HUES64 (cell line): ENCODE results near the gene PLCB4.
"Not testable (repeated sequence)": the region's sequence is repeated elsewhere in the genome, so short reads cannot be mapped to it uniquely, and the experiment has no call there.

Experiments used
- H3K27ac ChIP-seq: 2 replicates; pipeline ENCODE4 v1.7.0; 2013; ENCODE audit warnings: low read depth, low read length, inconsistent platforms
- H3K27me3 ChIP-seq: 2 replicates; pipeline ENCODE4 v1.6.1; 2013; ENCODE audit warnings: mild to moderate bottlenecking, low read length; ENCODE audit not compliant: insufficient read depth
- H3K36me3 ChIP-seq: 2 replicates; pipeline ENCODE4 v1.6.1; 2013; ENCODE audit warnings: mild to moderate bottlenecking, low read length; ENCODE audit not compliant: insufficient read depth
- H3K4me1 ChIP-seq: 2 replicates; pipeline ENCODE4 v1.6.1; 2013; ENCODE audit warnings: mild to moderate bottlenecking, low read length, moderate library complexity; ENCODE audit not compliant: insufficient read depth
- H3K4me3 ChIP-seq: 2 replicates; pipeline ENCODE4 v1.5.1; 2013; ENCODE audit warnings: mild to moderate bottlenecking, low read length, moderate library complexity
- H3K9ac ChIP-seq: 2 replicates; pipeline ENCODE4 v1.6.1; 2013; ENCODE audit warnings: mild to moderate bottlenecking, low read depth, low read length
- H3K9me3 ChIP-seq: 2 replicates; pipeline ENCODE4 v1.6.1; 2013; ENCODE audit warnings: low read depth, low read length; ENCODE audit not compliant: insufficient read depth
- WGBS: fragments of 150-250, 120-280 bp; methylation state at CpG from one replicate; pipeline ENCODE4 v1.1.7; 2013; ENCODE audit warnings: missing lambda C conversion rate; 5-methylcytosine and 5-hydroxymethylcytosine counted together

Gene PLCB4

DNA sequence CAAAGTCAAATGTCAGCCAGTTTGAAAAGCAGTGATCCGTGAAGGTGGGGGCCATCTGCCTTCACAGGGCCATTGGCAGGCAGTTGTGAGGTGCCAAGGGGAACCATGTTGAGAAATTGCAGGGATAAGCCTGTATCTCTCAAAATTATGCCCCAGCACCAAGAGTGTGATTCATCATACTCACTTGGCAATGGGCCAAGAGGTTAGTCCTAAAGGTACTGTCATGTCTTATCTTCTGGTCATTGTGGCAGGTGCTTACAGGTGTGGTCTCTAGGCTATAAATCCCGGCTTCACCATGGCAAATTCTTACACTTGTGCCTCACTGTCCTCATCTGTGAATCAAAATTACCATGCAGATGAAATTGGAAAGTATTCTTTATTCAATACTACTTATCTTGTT is 294.8 kb downstream of the PLCB4 start:
- Histone ChIP-seq H3K36me3 (peaks cover 10% of the 10 kb centered on the region; the same call in 1 of the 2 replicates), H3K9me3 (no peaks in the 10 kb centered on the region), H3K27me3 (no peaks in the 10 kb centered on the region), H3K4me3 (no peak overlapping the region), H3K4me1 (no peaks in the 10 kb centered on the region), H3K9ac (no peak overlapping the region), H3K27ac (no peak overlapping the region)
- 96% methylated on average over 2 of the region's 2 CpGs for WGBS

- H3K9ac ChIP-seq, result no peak overlapping the region
- H3K27ac ChIP-seq, result no peak overlapping the region
- peaks cover 7% of the 10 kb centered on the region; the same call in 1 of the 2 replicates for H3K36me3 ChIP-seq
- no peaks in the 10 kb centered on the region for H3K27me3 ChIP-seq
- H3K4me3 ChIP-seq, result no peak overlapping the region
- no peaks in the 10 kb centered on the region for H3K9me3 ChIP-seq
- no peaks in the 10 kb centered on the region for H3K4me1 ChIP-seq
These were observed 298.4 kb downstream of the PLCB4 start for GRCh38 chr20:9367328-9367727.

DNA sequence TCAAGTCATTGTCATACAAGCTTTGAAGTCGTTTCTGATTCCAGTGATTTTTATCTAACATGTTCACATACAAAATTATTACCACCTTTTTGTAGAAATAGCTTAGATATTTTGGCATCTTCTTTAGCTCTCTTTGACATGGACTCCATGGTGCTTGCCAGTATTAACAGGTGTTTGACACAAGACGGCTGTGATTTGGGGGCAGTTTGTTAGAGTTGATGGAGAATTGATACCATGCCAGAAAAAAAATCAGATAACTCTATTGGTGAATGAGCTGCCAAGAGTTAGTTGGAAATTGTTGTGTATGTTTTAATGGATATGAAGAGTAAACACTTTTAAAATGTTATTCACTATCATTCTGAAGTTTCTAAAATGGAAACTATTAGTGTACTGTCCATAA is 298.9 kb downstream of the PLCB4 start:
- Histone ChIP-seq H3K27me3 (no peaks in the 10 kb centered on the region), H3K36me3 (peaks cover 5% of the 10 kb centered on the region; the same call in 1 of the 2 replicates), H3K4me3 (no peak overlapping the region), H3K27ac (no peak overlapping the region), H3K9ac (no peak overlapping the region), H3K9me3 (no peaks in the 10 kb centered on the region), H3K4me1 (no peaks in the 10 kb centered on the region)
- WGBS, result 92% methylated on average over 2 of the region's 2 CpGs

- Histone ChIP-seq H3K27me3 (no peaks in the 10 kb centered on the region), H3K27ac (no peak overlapping the region), H3K9ac (no peak overlapping the region), H3K36me3 (peaks cover 2% of the 10 kb centered on the region; the same call in 1 of the 2 replicates), H3K4me3 (no peak overlapping the region), H3K4me1 (peaks cover 5% of the 10 kb centered on the region), H3K9me3 (no peaks in the 10 kb centered on the region)
- WGBS, result 95% methylated on average over 4 of the region's 4 CpGs
These were observed 300.0 kb downstream of the PLCB4 start for GRCh38 chr20:9368893-9369292.

- Histone ChIP-seq H3K27ac (no peak overlapping the region), H3K4me1 (peaks cover 12% of the 10 kb centered on the region), H3K36me3 (no peaks in the 10 kb centered on the region; the same call in 1 of the 2 replicates), H3K9me3 (no peaks in the 10 kb centered on the region), H3K27me3 (no peaks in the 10 kb centered on the region), H3K9ac (no peak overlapping the region), H3K4me3 (no peak overlapping the region)
- 96% methylated on average over 4 of the region's 4 CpGs for WGBS
These were observed 300.7 kb downstream of the PLCB4 start for GRCh38 chr20:9369557-9369956.

DNA sequence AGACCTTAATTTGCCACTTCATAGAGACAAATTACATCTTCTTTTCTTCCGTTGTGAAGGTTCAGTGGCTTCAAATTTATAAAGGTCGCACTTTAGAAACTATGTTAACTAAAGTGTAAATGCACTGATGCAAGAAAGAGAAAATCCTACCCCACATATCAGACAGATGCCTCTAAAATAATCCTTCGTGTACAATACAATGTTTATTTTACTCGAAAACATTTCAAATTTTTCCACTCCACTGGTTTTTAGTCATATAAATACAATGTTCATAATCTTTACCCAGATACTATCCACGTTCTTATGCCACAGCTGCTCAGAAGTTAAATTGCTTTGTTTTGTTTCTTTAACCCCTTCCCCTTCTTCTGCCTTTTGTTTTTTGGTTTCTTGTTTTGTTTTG is 305.2 kb downstream of the PLCB4 start:
- Histone ChIP-seq H3K27ac (peak overlapping the region; percentile 9; the same call in 1 of the 2 replicates), H3K36me3 (no peaks in the 10 kb centered on the region), H3K9me3 (no peaks in the 10 kb centered on the region), H3K4me3 (no peak overlapping the region), H3K4me1 (peaks cover 27% of the 10 kb centered on the region), H3K9ac (no peak overlapping the region; the same call in 1 of the 2 replicates), H3K27me3 (no peaks in the 10 kb centered on the region)
- WGBS, result 91% methylated on average over 5 of the region's 5 CpGs

DNA sequence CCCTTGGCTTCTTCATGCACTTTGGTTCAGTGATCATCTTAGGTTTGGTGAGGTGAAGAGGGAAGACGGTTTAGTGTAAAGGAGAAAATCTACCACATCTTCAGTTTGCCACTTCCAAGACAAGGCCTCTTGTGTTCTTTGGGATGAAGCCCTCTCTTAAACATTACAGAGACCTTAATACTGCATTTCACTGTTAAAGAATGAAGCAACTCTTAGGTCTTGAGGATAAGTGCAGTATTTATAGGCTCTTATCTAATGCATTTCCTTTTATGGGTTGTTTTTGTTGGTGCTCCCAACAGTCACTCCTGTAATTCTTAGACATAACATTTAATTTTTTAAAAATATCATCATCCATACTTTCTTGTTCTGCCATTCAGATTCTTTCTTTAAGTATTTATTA is 305.6 kb downstream of the PLCB4 start:
- H3K27ac ChIP-seq, result peak overlapping the region; percentile 74; the same call in 1 of the 2 replicates
- WGBS, result no CpG with 5 or more reads among the region's 1 CpG
- H3K36me3 ChIP-seq, result no peaks in the 10 kb centered on the region

DNA sequence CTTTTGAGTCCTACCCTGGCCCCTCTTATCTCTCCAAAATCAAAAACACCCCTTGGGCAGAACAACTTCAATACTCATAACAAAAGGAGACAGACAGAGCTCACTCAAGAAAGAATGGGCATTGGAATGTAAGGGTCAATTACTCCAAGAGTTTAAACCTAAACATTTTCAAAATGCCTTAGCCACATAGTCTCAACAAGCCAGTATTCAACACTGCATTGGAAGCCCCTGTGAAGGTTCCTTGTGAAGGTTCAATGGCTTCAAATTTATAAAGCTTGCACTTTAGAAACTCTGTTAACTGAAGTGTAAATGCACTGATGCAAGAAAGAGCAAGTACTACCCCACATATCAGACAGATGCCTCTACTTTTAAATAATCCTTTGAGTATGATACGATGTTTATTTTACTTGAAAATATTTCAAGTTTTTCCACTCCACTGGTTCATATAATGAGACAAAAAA is 306.4 kb downstream of the PLCB4 start:
- peak overlapping the region; percentile 12; the same call in 1 of the 2 replicates for H3K4me3 ChIP-seq
- peak overlapping the region; percentile 74 for H3K27ac ChIP-seq
- no CpG with 5 or more reads among the region's 1 CpG for WGBS
- no peaks in the 10 kb centered on the region for H3K36me3 ChIP-seq
- peak overlapping the region; percentile 30; the same call in 1 of the 2 replicates for H3K9ac ChIP-seq
- no peaks in the 10 kb centered on the region for H3K9me3 ChIP-seq
- no peaks in the 10 kb centered on the region for H3K27me3 ChIP-seq
- H3K4me1 ChIP-seq, result peaks cover 27% of the 10 kb centered on the region

More for the DNA sequence above, 305.6 kb downstream of the PLCB4 start:
- Histone ChIP-seq H3K27me3 (no peaks in the 10 kb centered on the region), H3K9me3 (no peaks in the 10 kb centered on the region), H3K4me1 (peaks cover 27% of the 10 kb centered on the region), H3K4me3 (no peak overlapping the region), H3K9ac (no peak overlapping the region; the same call in 1 of the 2 replicates)

- WGBS, result 92% methylated on average over 2 of the region's 2 CpGs
- Histone ChIP-seq H3K4me3 (no peak overlapping the region), H3K9me3 (no peaks in the 10 kb centered on the region), H3K36me3 (peaks cover 6% of the 10 kb centered on the region; the same call in 1 of the 2 replicates), H3K27me3 (no peaks in the 10 kb centered on the region), H3K4me1 (peaks cover 27% of the 10 kb centered on the region), H3K27ac (no peak overlapping the region), H3K9ac (no peak overlapping the region)
These were observed 308.1 kb downstream of the PLCB4 start for GRCh38 chr20:9377007-9377406.

DNA sequence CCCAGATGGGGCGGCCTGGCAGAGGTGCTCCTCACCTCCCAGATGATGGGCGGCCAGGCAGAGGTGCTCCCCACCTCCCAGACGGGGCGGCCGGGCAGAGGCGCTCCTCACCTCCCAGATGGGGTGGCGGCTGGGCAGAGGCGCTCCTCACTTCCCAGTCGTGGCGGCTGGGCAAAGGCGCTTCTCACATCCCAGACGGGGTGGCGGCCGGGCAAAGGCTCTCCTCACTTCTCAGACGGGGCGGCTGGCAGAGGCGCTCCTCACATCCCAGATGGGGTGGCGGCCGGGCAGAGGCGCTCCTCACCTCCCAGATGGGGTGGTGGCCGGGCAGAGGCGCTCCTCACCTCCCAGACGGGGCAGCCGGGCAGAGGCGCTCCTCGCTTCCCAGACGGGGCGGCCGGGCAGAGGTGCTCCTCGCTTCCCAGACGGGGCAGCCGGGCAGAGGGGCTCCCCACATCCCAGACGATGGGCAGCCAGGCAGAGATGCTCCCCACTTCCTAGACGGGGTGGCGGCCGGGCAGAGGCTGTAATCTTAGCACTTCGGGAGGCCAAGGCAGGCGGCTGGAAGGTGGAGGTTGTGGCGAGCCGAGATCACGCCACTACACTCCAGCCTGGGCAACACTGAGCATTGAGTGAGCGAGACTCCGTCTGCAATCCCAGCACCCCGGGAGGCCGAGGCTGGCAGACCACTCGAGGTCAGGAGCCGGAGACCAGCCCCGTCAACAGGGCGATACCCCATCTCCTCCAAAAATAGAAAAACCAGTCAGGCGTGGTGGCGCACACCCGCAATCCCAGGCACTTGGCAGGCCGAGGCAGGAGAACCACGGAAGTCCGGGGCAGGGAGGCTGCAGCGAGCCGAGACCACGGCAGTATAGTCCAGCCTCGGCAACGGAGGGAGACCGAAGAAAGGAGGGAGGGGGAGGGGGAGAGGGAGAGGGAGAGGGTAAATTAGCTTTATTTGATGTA is 316.7 kb downstream of the PLCB4 start:
- H3K27me3 ChIP-seq, H3K27ac ChIP-seq, H3K9ac ChIP-seq, H3K4me3 ChIP-seq: not testable (repeated sequence)
- peaks cover 13% of the 10 kb centered on the region; the same call in 1 of the 2 replicates for H3K4me1 ChIP-seq
- 95% methylated on average over 61 of the region's 61 CpGs for WGBS
- peaks cover 26% of the 10 kb centered on the region for H3K9me3 ChIP-seq
- peaks cover 48% of the 10 kb centered on the region for H3K36me3 ChIP-seq

GRCh38 chr20:9388160-9388812 is 319.4 kb downstream of the PLCB4 start:
- WGBS, result 96% methylated on average over 8 of the region's 8 CpGs
- Histone ChIP-seq H3K4me1 (peaks cover 17% of the 10 kb centered on the region; the same call in 1 of the 2 replicates), H3K9ac (no peak overlapping the region), H3K9me3 (peaks cover 26% of the 10 kb centered on the region), H3K27ac (no peak overlapping the region), H3K36me3 (peaks cover 44% of the 10 kb centered on the region), H3K4me3 (no peak overlapping the region), H3K27me3 (no peaks in the 10 kb centered on the region)
